GOT3 (cell line): Measurements from ENCODE around the gene KLF6.

Source experiments
- DNase-seq: peaks from one replicate; lab custom pipeline; 2025; ENCODE audit warnings: mixed read lengths; lab: John Stamatoyannopoulos, UW

KLF6 gene

DNA sequence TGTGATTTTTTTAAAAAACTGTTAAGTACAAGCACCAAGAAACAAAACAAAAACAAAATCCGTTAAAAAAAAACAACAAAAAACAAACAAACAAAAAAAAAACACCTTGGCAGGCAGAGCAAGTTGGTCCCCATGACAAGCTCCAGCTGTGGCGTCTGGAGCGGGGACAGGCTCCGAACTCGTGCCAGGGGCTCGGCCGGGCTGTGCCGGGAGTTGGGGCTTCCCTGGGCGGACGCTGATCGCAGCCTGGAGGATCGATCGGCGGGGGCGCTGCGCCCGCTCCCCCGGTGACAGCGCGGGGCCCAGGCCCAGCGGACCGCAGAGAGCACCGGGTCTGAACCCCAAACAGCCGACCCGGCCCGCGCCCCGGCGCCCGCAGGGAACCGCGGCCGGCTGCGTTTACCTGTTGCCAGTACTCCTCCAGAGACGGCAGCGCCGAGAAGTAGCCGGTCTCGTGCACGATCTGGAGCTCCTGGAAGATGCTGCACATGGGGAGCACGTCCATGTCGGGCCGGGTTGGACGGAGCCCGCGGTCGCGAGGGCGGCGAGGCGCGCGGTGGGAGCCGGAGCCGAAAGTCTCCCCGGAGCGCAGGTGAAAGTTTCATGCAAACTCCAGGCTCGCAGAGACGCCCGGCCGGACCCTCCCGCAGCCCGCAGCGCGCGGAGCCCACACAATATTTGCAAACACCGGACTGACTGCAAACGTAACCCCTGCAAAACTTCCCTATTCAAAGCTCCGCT is at the start of gene KLF6:
Gene KLF6 (minus strand): TSS at position 700 of the 741 bp plus-strand sequence. CDS start 195 bp downstream, at position 505.
- no peak for DNase-seq

DNA sequence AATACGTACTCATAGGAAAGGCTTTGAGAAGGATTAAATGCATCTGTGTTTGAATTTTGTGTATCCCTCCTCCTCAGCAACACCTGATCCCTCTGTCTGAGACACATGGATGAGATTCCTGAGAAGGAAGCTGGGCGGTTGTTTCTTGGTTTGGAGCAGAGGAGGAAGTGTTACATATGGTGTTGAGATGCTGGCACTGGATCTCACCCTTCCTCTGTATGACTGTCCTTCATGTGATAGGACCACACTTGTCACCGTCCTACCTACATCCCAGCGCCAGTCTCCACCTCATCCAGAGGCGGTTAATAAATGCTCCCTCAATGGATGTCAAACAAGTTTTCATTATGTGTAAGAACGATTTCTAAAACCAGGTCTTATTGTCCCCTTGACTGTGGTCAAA is 49.4 kb upstream of the KLF6 start:
- DNase-seq, result no peak

- DNase-seq, result no peak
These were observed 48.0 kb upstream of the KLF6 start for GRCh38 chr10:3833046-3833445.

DNA sequence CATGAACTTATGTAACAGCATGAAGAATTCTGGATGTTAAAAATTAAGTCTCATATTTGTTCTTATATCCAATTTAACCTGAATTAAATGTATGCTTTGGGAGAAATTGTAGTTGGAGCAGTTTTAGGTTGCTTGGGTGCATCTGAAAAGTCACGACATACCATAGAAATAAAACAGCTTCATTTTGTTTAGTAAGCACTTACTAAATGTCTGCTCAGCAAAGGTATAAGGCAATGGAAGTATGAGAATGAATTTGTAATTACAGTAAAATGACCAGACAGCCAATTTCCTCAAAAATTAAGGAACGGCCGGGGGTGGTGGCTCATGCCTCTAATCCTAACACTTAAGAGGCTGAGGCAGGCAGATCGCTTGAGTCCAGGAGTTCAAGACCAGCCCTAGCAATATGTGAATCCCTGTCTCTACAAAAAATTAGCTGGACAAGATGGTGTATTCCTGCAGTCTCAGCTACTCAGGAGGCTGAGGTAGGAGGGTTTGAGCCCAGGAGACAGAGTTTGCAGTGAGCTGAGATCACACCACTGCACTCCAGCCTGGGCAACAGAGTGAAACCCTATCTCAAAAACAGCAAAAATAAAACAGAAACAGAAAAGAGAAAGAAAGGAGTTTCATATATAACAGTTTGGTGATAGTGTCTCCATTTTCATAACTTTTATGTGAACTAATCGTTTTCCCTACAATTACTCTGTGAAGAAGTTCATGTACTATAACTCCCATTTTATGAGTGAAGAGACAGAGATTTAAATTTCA is 47.2 kb upstream of the KLF6 start:
- DNase-seq, result no peak

GRCh38 chr10:3831608-3832007 is 46.6 kb upstream of the KLF6 start:
- DNase-seq, result no peak

DNA sequence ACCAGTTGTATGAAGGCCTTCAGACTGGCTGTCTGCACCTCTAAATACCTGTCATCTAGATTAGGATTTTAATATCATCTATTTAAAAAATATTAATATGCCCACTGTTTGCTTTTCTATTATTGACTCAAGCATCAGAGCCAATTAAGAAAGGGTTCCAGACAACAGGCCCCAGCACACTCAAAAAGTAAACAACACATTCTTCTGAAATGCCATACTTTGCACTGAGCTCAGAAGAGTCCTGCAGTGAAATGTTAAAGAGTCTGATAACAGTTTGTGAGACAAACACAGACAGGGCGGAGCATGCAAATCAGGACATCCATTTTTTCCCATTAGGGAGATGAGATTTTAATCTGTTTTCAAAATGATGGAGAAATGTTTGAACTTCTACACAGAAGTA is 45.9 kb upstream of the KLF6 start:
- no peak for DNase-seq

DNA sequence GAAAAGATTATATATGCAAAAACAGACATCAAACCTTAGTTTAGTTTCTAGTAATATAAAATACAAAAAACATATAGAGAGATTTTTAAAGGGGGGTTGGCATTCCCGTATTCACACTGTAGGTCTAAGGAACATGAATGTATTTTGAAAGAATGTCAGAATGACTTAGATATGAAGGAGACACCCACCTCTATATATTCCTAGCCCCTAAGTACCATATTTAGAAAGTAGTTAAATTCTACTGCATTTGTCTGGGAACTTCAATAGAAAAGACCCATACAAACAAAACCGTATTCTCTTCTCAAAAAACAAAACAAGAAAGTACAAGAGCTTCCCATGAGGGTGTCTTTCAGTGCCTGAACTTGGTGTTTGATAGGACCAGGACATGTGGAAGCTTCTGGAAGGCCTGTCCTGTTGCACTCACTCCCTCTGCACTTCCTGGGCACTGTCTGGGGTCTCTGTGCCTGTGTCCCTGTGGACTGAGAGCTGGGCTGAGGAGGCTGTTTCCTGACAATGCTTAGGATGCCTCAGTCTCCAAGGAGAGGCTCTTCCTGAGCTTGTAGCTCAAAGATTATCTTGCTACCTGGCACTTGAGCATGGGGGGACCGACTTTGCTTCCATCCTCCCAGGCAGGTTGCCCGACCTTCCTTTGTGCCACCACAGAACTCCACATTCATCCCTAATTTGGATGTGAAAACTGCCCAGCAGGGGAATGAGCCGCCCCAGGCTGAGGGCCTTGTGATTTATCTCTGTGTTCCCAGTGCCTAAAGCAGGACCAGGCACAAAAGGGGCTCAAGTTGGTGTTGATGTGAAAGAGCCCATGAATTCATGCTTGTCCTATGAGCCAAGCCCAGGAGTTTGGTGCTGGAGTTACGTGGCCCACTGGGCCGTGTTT is 44.4 kb upstream of the KLF6 start:
- no peak for DNase-seq

- no peak for DNase-seq
These were observed 43.6 kb upstream of the KLF6 start for GRCh38 chr10:3828404-3829155.

DNA sequence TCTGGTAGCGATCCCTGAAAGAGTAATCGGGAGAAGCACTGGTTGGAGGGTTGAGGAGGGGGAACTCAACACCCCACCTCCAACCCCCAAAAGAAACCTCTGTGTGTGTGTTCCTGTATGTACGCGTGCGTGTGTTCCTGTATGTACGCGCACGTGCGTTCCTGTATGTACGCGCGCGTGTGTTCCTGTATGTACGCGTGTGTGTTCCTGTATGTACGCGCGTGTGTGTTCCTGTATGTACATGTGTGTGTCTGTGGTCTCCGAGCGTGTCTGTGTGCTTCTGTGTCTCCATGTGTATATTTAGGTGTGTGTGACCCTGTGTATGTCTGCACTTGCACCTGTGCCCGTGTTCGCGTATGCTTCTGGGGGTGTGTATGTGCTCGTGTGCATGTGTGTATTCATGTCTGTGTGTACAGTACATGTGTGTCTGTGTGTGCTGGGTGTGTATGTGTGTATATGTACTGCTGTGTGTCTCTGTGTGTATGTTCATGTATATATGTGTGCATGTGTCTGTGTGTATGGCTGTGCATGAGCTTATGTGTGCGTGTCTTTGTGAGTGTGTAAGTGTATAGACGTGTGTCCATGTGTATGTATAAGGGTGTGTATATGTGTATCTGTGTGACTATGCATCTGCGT is 42.9 kb upstream of the KLF6 start:
- no peak for DNase-seq

DNA sequence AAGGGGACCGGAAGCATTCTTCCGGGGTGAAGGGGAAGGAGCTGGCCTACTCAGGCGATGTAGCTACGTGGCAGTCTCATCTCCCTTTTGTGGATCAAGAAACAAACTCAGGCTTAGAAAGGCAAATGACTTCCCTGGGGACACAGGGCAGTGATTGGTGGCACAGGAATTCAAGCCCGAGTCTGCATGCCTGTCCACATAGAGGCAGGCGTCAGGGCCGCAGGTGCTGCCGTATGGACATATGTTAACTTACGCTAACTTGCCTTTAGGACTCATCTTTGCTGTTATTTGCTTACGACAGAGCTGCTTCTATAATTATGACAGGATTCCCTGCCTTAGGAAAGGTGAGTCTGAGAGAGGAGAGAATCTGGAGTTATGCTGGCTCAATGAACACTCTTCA is 42.3 kb upstream of the KLF6 start:
- DNase-seq, result no peak

GRCh38 chr10:3825862-3826351 is 40.9 kb upstream of the KLF6 start:
- no peak for DNase-seq

DNA sequence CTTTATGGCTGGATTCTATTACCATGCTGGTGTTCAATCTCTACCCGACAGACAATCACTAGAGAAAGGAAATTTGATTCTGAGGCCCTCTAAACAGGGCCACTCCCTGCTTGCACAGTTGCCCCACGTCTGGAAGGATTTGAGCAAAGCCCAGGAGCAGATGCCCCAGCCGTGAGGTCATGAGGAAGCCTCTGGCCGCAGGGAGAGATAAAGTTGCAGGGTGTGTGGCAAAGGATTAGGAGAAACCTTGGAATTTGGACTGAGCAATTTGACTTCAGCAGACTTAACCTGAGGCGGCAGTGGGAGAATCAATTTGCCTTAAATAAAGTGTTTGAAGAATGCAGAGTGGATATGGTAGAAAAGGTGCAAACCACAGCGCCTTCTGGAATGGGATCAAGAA is 40.2 kb upstream of the KLF6 start:
- DNase-seq, result no peak

- no peak for DNase-seq
These were observed 37.7 kb upstream of the KLF6 start for GRCh38 chr10:3822541-3823330.

DNA sequence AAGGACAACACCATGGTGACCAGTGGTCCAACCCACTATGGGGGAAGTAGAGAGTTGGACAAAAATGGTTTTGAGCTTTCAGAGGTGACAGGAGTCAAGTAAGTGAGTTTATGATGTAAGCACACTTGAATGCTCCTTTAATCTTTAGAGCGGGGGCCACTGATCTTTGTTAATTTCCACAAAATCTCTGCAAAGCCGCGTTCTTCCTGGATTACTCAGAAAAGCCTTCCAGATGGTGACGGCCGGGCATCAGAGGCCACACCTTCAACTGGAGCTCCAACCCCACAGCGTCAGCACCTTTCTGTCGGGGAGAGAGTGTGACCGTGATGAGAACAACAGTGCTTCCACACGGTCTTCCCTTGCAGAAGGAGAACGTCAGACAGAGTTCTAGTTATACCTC is 35.2 kb upstream of the KLF6 start:
- DNase-seq, result no peak

DNA sequence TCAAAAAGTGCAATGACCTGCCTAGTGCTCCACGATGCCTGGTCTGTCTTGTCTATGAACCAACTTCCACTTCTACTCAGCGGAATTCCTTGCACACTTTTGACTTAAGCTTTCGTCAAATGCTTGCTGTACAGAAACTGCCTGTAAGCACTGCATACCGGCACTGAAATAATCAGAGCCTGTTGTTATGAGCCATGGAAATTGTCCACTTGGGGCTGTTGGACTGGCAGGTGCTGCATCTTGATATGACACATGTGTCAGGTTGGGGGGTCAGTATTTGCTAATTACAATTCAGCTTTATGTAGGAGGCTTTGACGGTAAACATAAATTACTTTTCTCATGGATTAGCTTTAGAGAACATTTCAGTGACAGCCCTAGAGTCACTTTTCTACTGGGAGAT is 32.0 kb upstream of the KLF6 start:
- no peak for DNase-seq

- no peak for DNase-seq
These were observed 29.8 kb upstream of the KLF6 start for GRCh38 chr10:3814838-3815220.

GRCh38 chr10:3813986-3814837 is 29.2 kb upstream of the KLF6 start:
- DNase-seq, result no peak

DNA sequence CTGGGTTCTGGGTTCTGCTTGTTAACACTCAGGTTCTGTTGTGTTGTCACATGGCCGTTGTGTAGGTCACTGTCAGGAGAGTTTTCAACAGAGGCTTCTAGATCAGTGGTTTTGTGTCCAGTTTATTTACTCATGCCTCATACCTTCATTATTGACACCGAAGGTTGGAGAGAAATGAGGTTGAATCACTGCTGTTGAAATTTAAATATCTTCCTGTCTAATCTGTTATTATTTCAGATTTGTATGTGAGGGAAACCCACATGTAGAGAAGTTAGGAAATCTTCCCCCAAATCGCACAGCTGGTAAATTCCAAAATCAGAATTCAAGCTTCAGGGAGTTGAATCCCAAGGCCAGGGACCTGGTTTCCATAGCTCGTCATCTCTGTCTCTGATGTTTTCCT is 28.3 kb upstream of the KLF6 start:
- no peak for DNase-seq

DNA sequence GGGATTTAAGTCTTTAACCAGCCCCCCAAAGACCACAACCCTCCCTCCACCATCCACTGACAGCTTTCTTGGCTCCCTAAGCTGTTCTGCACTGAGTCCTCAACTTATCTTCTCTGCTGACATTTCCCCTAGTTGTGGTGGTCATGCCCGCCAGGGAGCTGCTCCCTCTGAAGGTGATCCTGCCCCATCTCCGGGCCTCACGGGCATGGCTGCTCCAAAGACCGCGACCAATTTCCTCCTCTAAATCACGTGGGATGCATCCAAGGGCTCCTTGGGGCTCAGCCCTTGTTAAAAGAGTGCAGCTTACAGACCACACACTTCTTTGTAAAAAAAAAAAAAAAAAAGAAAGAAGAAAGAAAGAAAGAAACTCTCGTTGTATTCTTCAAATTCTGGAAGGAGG is 27.1 kb upstream of the KLF6 start:
- no peak for DNase-seq
